CD4-positive, alpha-beta T cell treated with Interferon alpha-2 for 1 hour (primary cell): ENCODE results near the gene JARID2.
"Not testable (repeated sequence)": the region's sequence is repeated elsewhere in the genome, so short reads cannot be mapped to it uniquely, and the experiment has no call there.

Experiments
- DNase-seq, 2 donors: peaks; one replicate each; pipeline ENCODE4 v3.0.0-alpha.2; 2020 to 2022

The JARID2 gene

GRCh38 chr6:15290962-15291704, 45.3 kb downstream of the JARID2 start:
- no peak for DNase-seq

GRCh38 chr6:15292721-15293302, 46.9 kb downstream of the JARID2 start:
- DNase-seq, result no peak

GRCh38 chr6:15293674-15294073, 47.8 kb downstream of the JARID2 start:
- DNase-seq, result no peak

- DNase-seq, result no peak
Observed at GRCh38 chr6:15294504-15294903, 48.6 kb downstream of the JARID2 start.

- DNase-seq, result no peak
Observed at GRCh38 chr6:15296249-15296648, 50.4 kb downstream of the JARID2 start.

- peak in 1 of 2 donors; percentile 30 for DNase-seq
Observed at GRCh38 chr6:15296735-15297134, 50.9 kb downstream of the JARID2 start.

GRCh38 chr6:15297167-15297566, 51.3 kb downstream of the JARID2 start:
- DNase-seq, result not testable (repeated sequence)

GRCh38 chr6:15297895-15298590, 52.2 kb downstream of the JARID2 start:
- DNase-seq, result no peak

GRCh38 chr6:15299430-15300131, 53.7 kb downstream of the JARID2 start:
- DNase-seq, result peak; percentile 50 to 67

- no peak for DNase-seq
Observed at GRCh38 chr6:15301179-15302006, 55.5 kb downstream of the JARID2 start.

- no peak for DNase-seq
Observed at GRCh38 chr6:15303162-15303919, 57.5 kb downstream of the JARID2 start.

GRCh38 chr6:15303920-15304291, 58.0 kb downstream of the JARID2 start:
- no peak for DNase-seq

- DNase-seq, result no peak
Observed at GRCh38 chr6:15304337-15305042, 58.6 kb downstream of the JARID2 start.

GRCh38 chr6:15305496-15305895, 59.6 kb downstream of the JARID2 start:
- peak in 1 of 2 donors; percentile 24 for DNase-seq

- no peak for DNase-seq
Observed at GRCh38 chr6:15305909-15306308, 60.0 kb downstream of the JARID2 start.

GRCh38 chr6:15308435-15309213, 62.8 kb downstream of the JARID2 start:
- DNase-seq, result no peak

GRCh38 chr6:15309611-15310283, 63.9 kb downstream of the JARID2 start:
- DNase-seq, result no peak

- DNase-seq, result no peak
Observed at GRCh38 chr6:15310680-15311079, 64.8 kb downstream of the JARID2 start.

- no peak for DNase-seq
Observed at GRCh38 chr6:15312500-15312899, 66.6 kb downstream of the JARID2 start.

GRCh38 chr6:15313367-15313766, 67.5 kb downstream of the JARID2 start:
- no peak for DNase-seq
